ENCODE results near the gene SIDT2.

DNA sequence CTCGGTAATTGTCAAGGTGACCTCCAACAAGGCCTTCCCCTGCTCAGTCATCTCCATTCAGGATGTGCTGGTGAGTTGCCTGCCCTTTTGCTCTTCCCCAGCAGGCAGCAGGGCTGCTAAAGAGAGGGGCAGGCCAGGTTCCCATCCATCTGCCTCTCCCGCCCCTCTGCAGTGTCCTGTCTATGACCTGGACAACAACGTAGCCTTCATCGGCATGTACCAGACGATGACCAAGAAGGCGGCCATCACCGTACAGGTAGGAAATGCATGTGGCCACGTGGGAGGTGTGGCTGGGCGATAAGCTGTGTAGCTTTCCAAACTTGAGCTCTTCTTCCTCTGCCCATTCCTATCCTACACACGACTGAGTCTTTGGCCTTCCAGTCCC, 4.0 kb downstream of the SIDT2 start:
- TF ChIP-seq CBX5 (CRISPR knock-in tag; IDR thresholded peaks at IDR 0.05; ENCODE audit: borderline replicate concordance) (no peak), POLR2A (IDR thresholded peaks at IDR 0.05; ENCODE audit: insufficient read depth in 1 of 2, low read depth in 2 of 2, low read length in 2 of 2) (no peak), HHEX (CRISPR knock-in tag; IDR thresholded peaks at IDR 0.05) (no peak), PHB2 (IDR thresholded peaks at IDR 0.05; ENCODE audit: partially characterized antibody) (no peak), ZNF589 (CRISPR knock-in tag; conservative IDR thresholded peaks at IDR 0.05) (no peak), MYC (CRISPR knock-in tag; IDR thresholded peaks at IDR 0.05; ENCODE audit: borderline replicate concordance) (no peak), IKZF1 (IDR thresholded peaks at IDR 0.05) (no peak), ZC3H4 (CRISPR knock-in tag; IDR thresholded peaks at IDR 0.05; ENCODE audit: borderline replicate concordance) (no peak), CEBPB (IDR thresholded peaks at IDR 0.05; ENCODE audit: borderline replicate concordance, low read depth, low read length) (no peak), RXRB (CRISPR knock-in tag; IDR thresholded peaks at IDR 0.05; ENCODE audit: borderline replicate concordance) (no peak), GABPA (IDR thresholded peaks at IDR 0.05; ENCODE audit: low read depth, low read length) (no peak), GABPA (CRISPR knock-in tag; IDR thresholded peaks at IDR 0.05; ENCODE audit: low read depth) (no peak), ZNF501 (CRISPR knock-in tag; IDR thresholded peaks at IDR 0.05) (no peak), ZNF235 (CRISPR knock-in tag; IDR thresholded peaks at IDR 0.05; ENCODE audit: borderline replicate concordance) (no peak)
- TF ChIP-seq, protein P1, sequence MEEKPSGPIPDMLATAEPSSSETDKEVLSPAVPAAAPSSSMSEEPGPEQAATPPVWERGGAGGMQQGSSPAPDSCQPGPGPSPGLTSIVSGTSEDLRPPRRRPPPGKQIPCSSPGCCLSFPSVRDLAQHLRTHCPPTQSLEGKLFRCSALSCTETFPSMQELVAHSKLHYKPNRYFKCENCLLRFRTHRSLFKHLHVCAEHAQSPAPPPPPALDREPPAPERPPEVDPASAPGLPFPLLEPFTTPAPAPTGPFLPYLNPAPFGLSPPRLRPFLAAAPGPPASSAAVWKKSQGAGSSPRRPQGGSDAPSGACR (CRISPR knock-in tag; IDR thresholded peaks at IDR 0.05), result no peak

Data from HepG2 (cell line).